Fibroblast of lung (primary cell): ENCODE measurements around the gene INPP5A.

Experiments used
- EZH2 ChIP-seq: IDR thresholded peaks from 2 replicates; pipeline ENCODE4 v1.5.1; 2012; ENCODE audit warnings: low read length, control low read depth, mild to moderate bottlenecking; ENCODE audit errors: missing control alignments
- TF ChIP-seq, protein P1 (sequence below), 2 donors: IDR thresholded peaks in 1 of 2; conservative IDR thresholded peaks in 1 of 2; 1 replicate in 1 of 2; 2 replicates in 1 of 2; pipeline ENCODE4 v1.5.1; 2011 to 2012; ENCODE audit warnings: low read length in 2 of 2, control low read depth in 1 of 2, inconsistent platforms in 1 of 2, low read depth in 1 of 2, mild to moderate bottlenecking in 1 of 2

DNA sequence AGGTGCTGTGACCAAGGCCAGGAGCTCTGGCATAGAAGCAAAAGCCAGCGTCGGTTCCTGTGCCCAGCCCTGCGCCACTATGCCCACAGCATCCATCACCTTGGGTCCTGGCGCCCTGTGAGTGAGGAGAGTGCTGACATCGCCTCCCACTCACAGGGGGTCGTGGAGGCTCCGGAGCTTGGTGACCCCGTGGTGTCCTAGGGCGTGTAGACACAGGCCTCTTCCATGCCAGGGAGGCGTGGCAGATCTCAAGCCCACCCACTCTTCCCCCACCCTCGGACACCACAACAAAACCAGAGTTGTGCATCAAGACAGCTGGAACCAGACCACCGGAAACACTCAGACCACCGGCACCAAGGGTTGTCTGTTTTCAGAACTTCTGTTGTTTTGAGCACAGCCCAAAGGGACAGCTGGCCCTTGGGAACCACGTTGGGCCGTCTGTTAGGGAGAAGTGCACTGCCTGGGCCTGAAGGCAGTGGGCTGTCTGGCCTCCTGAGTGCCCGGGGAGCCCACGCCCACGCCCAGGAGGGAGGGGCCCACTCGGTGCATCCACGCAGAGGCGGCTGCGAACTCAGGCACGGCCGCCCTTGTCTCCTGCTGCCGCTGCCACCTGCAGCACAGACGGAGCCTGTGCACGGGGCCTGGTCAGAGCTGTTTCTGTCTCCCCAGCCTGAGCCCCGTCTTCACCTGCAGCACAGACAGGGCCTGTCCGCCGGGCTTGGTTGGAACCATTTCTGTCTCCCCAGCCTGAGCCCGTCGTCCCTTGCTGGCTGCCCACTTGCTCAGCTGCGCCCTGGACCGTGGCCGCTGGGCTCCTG is 106.3 kb downstream of the INPP5A start:
- no peak for TF ChIP-seq EZH2
- TF ChIP-seq, protein P1, sequence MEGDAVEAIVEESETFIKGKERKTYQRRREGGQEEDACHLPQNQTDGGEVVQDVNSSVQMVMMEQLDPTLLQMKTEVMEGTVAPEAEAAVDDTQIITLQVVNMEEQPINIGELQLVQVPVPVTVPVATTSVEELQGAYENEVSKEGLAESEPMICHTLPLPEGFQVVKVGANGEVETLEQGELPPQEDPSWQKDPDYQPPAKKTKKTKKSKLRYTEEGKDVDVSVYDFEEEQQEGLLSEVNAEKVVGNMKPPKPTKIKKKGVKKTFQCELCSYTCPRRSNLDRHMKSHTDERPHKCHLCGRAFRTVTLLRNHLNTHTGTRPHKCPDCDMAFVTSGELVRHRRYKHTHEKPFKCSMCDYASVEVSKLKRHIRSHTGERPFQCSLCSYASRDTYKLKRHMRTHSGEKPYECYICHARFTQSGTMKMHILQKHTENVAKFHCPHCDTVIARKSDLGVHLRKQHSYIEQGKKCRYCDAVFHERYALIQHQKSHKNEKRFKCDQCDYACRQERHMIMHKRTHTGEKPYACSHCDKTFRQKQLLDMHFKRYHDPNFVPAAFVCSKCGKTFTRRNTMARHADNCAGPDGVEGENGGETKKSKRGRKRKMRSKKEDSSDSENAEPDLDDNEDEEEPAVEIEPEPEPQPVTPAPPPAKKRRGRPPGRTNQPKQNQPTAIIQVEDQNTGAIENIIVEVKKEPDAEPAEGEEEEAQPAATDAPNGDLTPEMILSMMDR (conservative IDR thresholded peaks at IDR 0.05 in 1 of 2, IDR thresholded peaks at IDR 0.05 in 1 of 2; ENCODE audit: low read depth in 1 of 2, low read length in 2 of 2) = no peak
